Uterus (tissue), 4 donors: ENCODE measurements around the gene RAB41. TPM values are rescaled to one million over a fixed set of nuclear protein-coding genes. Genes with fewer than 3 reads are reported as not detected.

Source experiments
- DNase-seq, 2 donors: peaks; one replicate each; pipeline ENCODE4 v3.0.0-alpha.2; 2019 to 2020
- H3K27ac ChIP-seq, 2 donors: fragments of 200-600 bp; sonication (generic); 1 replicate in 1 of 2; 2 replicates in 1 of 2; pipeline ENCODE4 v1.5.1; 2016 to 2018
- H3K27me3 ChIP-seq, 2 donors: fragments of 200-600 bp; sonication (generic); one replicate each; pipeline ENCODE4 v1.5.1; 2018 to 2019; ENCODE audit warnings: control low read depth in 1 of 2
- H3K36me3 ChIP-seq, 2 donors: fragments of 200-600 bp; sonication (generic); one replicate each; pipeline ENCODE4 v1.5.1; 2019; ENCODE audit warnings: control low read depth in 1 of 2
- H3K4me1 ChIP-seq, 2 donors: fragments of 200-600 bp; sonication (generic); one replicate each; pipeline ENCODE4 v1.5.1; 2018 to 2019; ENCODE audit warnings: control low read depth in 1 of 2
- H3K4me3 ChIP-seq, 2 donors: fragments of 200-600 bp; sonication (generic); 1 replicate in 1 of 2; 2 replicates in 1 of 2; pipeline ENCODE4 v1.5.1; 2018 to 2019; ENCODE audit warnings: mild to moderate bottlenecking in 1 of 2
- H3K9me3 ChIP-seq, 2 donors: fragments of 200-600 bp; sonication (generic); one replicate each; pipeline ENCODE4 v1.5.1; 2019; ENCODE audit warnings: control low read depth in 1 of 2
- CTCF ChIP-seq, 4 experiments: fragments of 200-600 bp in 2 of 4; fragments of 450-650 bp in 2 of 4; sonication (generic) in 2 of 4; IDR thresholded peaks; one replicate each; pipeline ENCODE4 v1.5.1; 2016 to 2019; ENCODE audit warnings: antibody characterized with exemption in 4 of 4, mild to moderate bottlenecking in 2 of 4, moderate library complexity in 1 of 4
- POLR2A ChIP-seq, 2 donors: fragments of 450-650 bp; IDR thresholded peaks; one replicate each; pipeline ENCODE4 v1.6.1; 2016; ENCODE audit warnings: antibody characterized with exemption in 2 of 2, mild to moderate bottlenecking in 1 of 2, moderate library complexity in 1 of 2
- intact Hi-C: fragments of 100-400 bp; cut with DNase I; formaldehyde crosslinking; loops from one replicate; pipeline ENCODE4 v1.15.1; 2023; ENCODE audit warnings: low total_unique reads
- total RNA-seq, 4 donors: library from RNA; depleted of rRNA in 3 of 4; stranded (reverse); fragments of >200 nt in 3 of 4; gene quantifications; one replicate each; pipeline versions ENCODE4 v1.1.0 to v1.2.4, GENCODE V29; 2014 to 2023
- donor health status: DM: yes; HTN: yes; CAD: no.

Gene RAB41
- total RNA-seq, 4 donors from 2014 or later: not detected

GRCh38 chrX:70289793-70290770 lies 8.1 kb downstream of the RAB41 start, which contains the start of the genes KIF4A and PDZD11:
Gene KIF4A, plus strand, starts transcription at chrX:70290104. Its CDS starts 355 bp downstream, at chrX:70290459.
Gene PDZD11, minus strand, starts transcription at chrX:70289927. Its CDS starts 586 bp downstream, at chrX:70289341.
- H3K27ac ChIP-seq: peak within 1 kb of the TSS; percentile 62 to 67
- intact Hi-C loops: no loop called here
- no peaks in the 10 kb centered on the region for H3K36me3 ChIP-seq
- H3K4me1 ChIP-seq: no peaks in the 10 kb centered on the region
- H3K27me3 ChIP-seq: no peaks in the 10 kb centered on the region
- no peaks in the 10 kb centered on the region for H3K9me3 ChIP-seq
- peak; percentile 60 to 77 for DNase-seq
- peak within 1 kb of the TSS; percentile 35 to 41 for H3K4me3 ChIP-seq
- TF ChIP-seq POLR2A (IDR thresholded peaks at IDR 0.05) (no peak), CTCF (IDR thresholded peaks at IDR 0.05) (no peak)

DNA sequence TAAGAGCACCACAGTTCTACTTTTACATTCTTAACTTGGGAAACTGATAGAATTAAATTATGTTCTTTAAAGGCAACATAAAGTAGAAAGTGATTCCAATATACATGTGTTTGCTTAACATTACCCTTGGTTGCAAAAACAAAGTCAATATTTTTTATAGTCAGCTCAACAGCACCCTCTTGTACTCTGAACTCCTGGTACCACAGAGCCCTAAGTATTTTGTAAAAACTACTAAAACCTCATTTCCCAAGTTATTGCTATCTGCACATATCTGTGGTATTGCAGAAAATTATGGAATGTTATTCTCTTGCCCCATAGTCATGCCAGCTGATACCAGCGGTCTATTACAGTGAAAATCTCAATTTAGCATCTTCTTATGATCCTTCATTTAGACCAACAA lies 10.8 kb downstream of the RAB41 start:
- Histone ChIP-seq H3K9me3 (no peaks in the 10 kb centered on the region), H3K4me1 (no peaks in the 10 kb centered on the region), H3K27me3 (no peaks in the 10 kb centered on the region), H3K4me3 (no peak overlapping the region), H3K27ac (no peak overlapping the region), H3K36me3 (no peaks in the 10 kb centered on the region)
- no peak for DNase-seq
- intact Hi-C loops: no loop called here
- no peak for TF ChIP-seq POLR2A (IDR thresholded peaks at IDR 0.05)
- no peak for TF ChIP-seq CTCF (IDR thresholded peaks at IDR 0.05)

DNA sequence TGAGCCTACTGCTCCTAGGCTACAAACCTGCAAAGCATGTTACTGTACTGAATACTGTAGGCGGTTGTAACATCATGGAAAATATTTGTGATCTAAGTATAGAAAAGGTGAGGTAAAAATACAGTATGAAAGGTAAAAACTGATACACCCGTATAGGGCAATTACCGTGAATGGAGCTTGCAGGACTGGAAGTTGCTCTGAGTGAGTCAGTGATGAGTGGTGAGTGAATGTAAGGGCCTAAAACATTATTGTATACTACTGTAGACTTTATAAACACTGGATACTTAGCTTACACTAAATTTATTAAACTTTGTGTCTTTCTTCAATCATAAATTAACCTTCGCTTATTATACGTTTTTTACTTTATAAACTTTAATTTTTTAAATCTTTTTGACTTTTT lies 11.6 kb downstream of the RAB41 start:
- Histone ChIP-seq H3K36me3 (no peaks in the 10 kb centered on the region), H3K4me1 (no peaks in the 10 kb centered on the region), H3K27me3 (no peaks in the 10 kb centered on the region), H3K9me3 (no peaks in the 10 kb centered on the region), H3K27ac (no peak overlapping the region), H3K4me3 (no peak overlapping the region)
- TF ChIP-seq CTCF (IDR thresholded peaks at IDR 0.05): no peak
- intact Hi-C loops: no loop called here
- no peak for DNase-seq

DNA sequence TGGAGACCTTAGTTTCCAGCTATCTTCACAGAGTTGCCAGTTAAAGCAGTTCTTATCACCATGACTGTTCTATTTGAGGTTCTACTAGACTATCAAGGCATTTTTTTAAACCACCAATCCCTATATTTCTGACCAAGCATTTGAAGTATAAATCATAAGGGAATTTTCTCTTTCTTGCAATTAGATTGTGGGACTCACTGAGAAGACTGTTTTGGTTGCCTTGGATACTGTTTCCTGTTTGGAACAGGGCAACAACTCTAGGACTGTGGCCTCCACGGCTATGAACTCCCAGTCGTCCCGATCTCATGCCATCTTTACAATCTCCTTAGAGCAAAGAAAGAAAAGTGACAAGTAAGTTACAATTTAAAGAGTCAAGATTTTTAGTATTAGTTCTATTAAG lies 19.7 kb downstream of the RAB41 start:
- no peak for DNase-seq
- no peaks in the 10 kb centered on the region for H3K27me3 ChIP-seq
- intact Hi-C loops: no loop called here
- no peaks in the 10 kb centered on the region for H3K9me3 ChIP-seq
- H3K36me3 ChIP-seq: no peaks in the 10 kb centered on the region
- no peak overlapping the region for H3K4me3 ChIP-seq
- H3K27ac ChIP-seq: no peak overlapping the region
- TF ChIP-seq POLR2A (IDR thresholded peaks at IDR 0.05): no peak
- no peak for TF ChIP-seq CTCF (IDR thresholded peaks at IDR 0.05)
- no peaks in the 10 kb centered on the region for H3K4me1 ChIP-seq

DNA sequence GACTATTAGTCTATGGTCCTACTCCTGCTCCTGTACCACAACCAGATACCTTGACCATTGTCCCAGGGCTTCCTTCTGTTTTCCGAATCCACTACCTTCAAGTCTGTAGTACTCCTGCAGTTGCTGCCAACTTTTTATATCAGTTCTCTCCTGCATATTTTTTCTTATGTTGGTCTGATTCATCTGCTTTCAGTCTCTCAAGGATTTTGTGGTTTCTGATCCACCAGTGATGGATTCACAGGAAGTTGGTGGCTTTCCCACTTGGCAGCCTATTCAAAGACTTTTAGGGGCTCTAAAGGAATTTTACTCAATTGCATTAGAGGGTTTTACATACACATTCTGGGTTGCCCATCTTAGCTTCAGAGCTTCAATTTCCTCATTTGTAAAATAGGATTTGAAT lies 31.5 kb downstream of the RAB41 start:
- Histone ChIP-seq H3K27ac (no peak overlapping the region), H3K4me1 (no peaks in the 10 kb centered on the region), H3K27me3 (no peaks in the 10 kb centered on the region), H3K36me3 (no peaks in the 10 kb centered on the region), H3K9me3 (no peaks in the 10 kb centered on the region), H3K4me3 (no peak overlapping the region)
- no peak for TF ChIP-seq CTCF (IDR thresholded peaks at IDR 0.05)
- TF ChIP-seq POLR2A (IDR thresholded peaks at IDR 0.05): no peak
- intact Hi-C loops: no loop called here
- DNase-seq: no peak
